GM23338 (cell line): Measurements from ENCODE around the gene ARR3. TPM values are rescaled to one million over a fixed set of nuclear protein-coding genes. Genes with fewer than 3 reads are reported as not detected.

Experiments
- ATAC-seq: fragments of 200-7000 bp; cut with Tn5 transposase; 3 replicates; pipeline ENCODE4 v1.9.1; 2020
- DNase-seq: peaks from one replicate; pipeline ENCODE4 v3.0.0-alpha.2; 2015; ENCODE audit warnings: low spot score
- H2AFZ ChIP-seq: fragments of 200-600 bp; sonication (generic); 2 replicates; pipeline ENCODE4 v1.8.0; 2016; ENCODE audit warnings: antibody characterized with exemption, mild to moderate bottlenecking, moderate library complexity
- H3F3A ChIP-seq: fragments of 200-600 bp; sonication (generic); replicated peaks from 2 replicates; pipeline ENCODE4 v1.8.0; 2017; ENCODE audit warnings: antibody characterized with exemption, mixed run types, low read depth
- H3K27ac ChIP-seq: fragments of 200-600 bp; sonication (generic); 2 replicates; pipeline ENCODE4 v1.6.1; 2016; ENCODE audit warnings: low read depth
- H3K27me3 ChIP-seq: fragments of 200-600 bp; sonication (generic); 2 replicates; pipeline ENCODE4 v1.8.0; 2016; ENCODE audit warnings: mild to moderate bottlenecking, mixed run types, moderate library complexity; ENCODE audit not compliant: insufficient read depth
- H3K36me3 ChIP-seq: fragments of 200-600 bp; sonication (generic); 2 replicates; pipeline ENCODE4 v1.8.0; 2016; ENCODE audit warnings: mild to moderate bottlenecking; ENCODE audit not compliant: insufficient read depth
- H3K4me1 ChIP-seq: fragments of 200-600 bp; sonication (generic); 2 replicates; pipeline ENCODE4 v1.8.0; 2016; ENCODE audit warnings: mild to moderate bottlenecking, moderate library complexity; ENCODE audit not compliant: insufficient read depth
- H3K4me2 ChIP-seq: fragments of 200-600 bp; sonication (generic); 2 replicates; pipeline ENCODE4 v1.7.1; 2017; ENCODE audit warnings: mixed run types
- H3K4me3 ChIP-seq: fragments of 200-600 bp; sonication (generic); 2 replicates; pipeline ENCODE4 v1.6.1; 2016; ENCODE audit warnings: mixed run types
- H3K79me2 ChIP-seq: fragments of 200-600 bp; sonication (generic); replicated peaks from 2 replicates; pipeline ENCODE4 v1.8.0; 2017; ENCODE audit warnings: mild to moderate bottlenecking; ENCODE audit not compliant: insufficient read depth
- H3K9me2 ChIP-seq: fragments of 200-600 bp; sonication (generic); 2 replicates; pipeline ENCODE4 v1.8.0; 2017; ENCODE audit not compliant: insufficient read depth
- H4K20me1 ChIP-seq: fragments of 200-600 bp; sonication (generic); replicated peaks from 2 replicates; pipeline ENCODE4 v1.8.0; 2017; ENCODE audit warnings: mild to moderate bottlenecking; ENCODE audit not compliant: insufficient read depth
- H3K27ac Mint-ChIP-seq: 2 replicates; pipeline ENCODE4 v1.8.0; 2020; ENCODE audit warnings: inconsistent platforms, mild to moderate bottlenecking, moderate library complexity, mixed read lengths
- H3K27me3 Mint-ChIP-seq: 3 replicates; pipeline ENCODE4 v1.8.0; 2022; ENCODE audit warnings: low read depth, mild to moderate bottlenecking, moderate library complexity, mixed read lengths, inconsistent platforms; ENCODE audit not compliant: insufficient read depth, poor library complexity
- H3K36me3 Mint-ChIP-seq: 3 replicates; pipeline ENCODE4 v1.8.0; 2021; ENCODE audit warnings: low read depth, mild to moderate bottlenecking, inconsistent platforms, moderate library complexity, mixed read lengths
- H3K4me1 Mint-ChIP-seq: 3 replicates; pipeline ENCODE4 v1.8.0; 2020; ENCODE audit warnings: mild to moderate bottlenecking, inconsistent platforms, mixed read lengths
- H3K4me3 Mint-ChIP-seq: 3 replicates; pipeline ENCODE4 v1.8.0; 2021; ENCODE audit warnings: moderate library complexity, mild to moderate bottlenecking, inconsistent platforms, mixed read lengths
- H3K9me3 Mint-ChIP-seq: 3 replicates; pipeline ENCODE4 v1.8.0; 2020; ENCODE audit warnings: moderate library complexity, mild to moderate bottlenecking, inconsistent platforms, mixed read lengths
- CTCF ChIP-seq, 2 experiments: fragments of 200-600 bp in 1 of 2; sonication (generic) in 1 of 2; conservative IDR thresholded peaks; 2 replicates each; pipeline versions ENCODE4 v1.5.1 to v1.6.1; 2016 to 2017; ENCODE audit warnings: antibody characterized with exemption in 2 of 2, low read depth in 2 of 2, mild to moderate bottlenecking in 2 of 2, moderate library complexity in 1 of 2
- EZH2phosphoT487 ChIP-seq: fragments of 200-600 bp; sonication (generic); IDR thresholded peaks from one replicate; pipeline ENCODE4 v1.8.1; 2018; ENCODE audit warnings: antibody characterized with exemption; ENCODE audit not compliant: unreplicated experiment
- JUNB ChIP-seq: IDR thresholded peaks from one replicate; pipeline ENCODE4 v1.6.1; 2016; ENCODE audit warnings: antibody characterized with exemption; ENCODE audit not compliant: unreplicated experiment
- POLR2AphosphoS5 ChIP-seq: IDR thresholded peaks from 2 replicates; pipeline ENCODE4 v1.6.1; 2016; ENCODE audit warnings: antibody characterized with exemption, low read depth
- REST ChIP-seq: IDR thresholded peaks from one replicate; pipeline ENCODE4 v1.6.1; 2018; ENCODE audit warnings: antibody characterized with exemption; ENCODE audit not compliant: unreplicated experiment
- STAT1 ChIP-seq: IDR thresholded peaks from one replicate; pipeline ENCODE4 v1.6.1; 2016; ENCODE audit warnings: antibody characterized with exemption; ENCODE audit not compliant: unreplicated experiment
- ZNF331 ChIP-seq: fragments of 250-450 bp; sonication (Bioruptor Pico); IDR thresholded peaks from 2 replicates; pipeline ENCODE4 v1.5.0; 2020; ENCODE audit warnings: low read depth, mild to moderate bottlenecking, moderate library complexity
- polyA plus RNA-seq: library from polyadenylated mRNA; unstranded; fragments of >200 nt; fragmentation: Nextera tagmentation; extraction: Ambion mirVana; gene quantifications from 2 replicates; pipeline ENCODE4 v1.2.1, GENCODE V29; 2016
- total RNA-seq: library from RNA; depleted of rRNA; stranded (reverse); fragments of >200 nt; shearing (Covaris generic); gene quantifications from 2 replicates; pipeline ENCODE4 v1.2.3, GENCODE V29; 2014
- TF ChIP-seq, protein P1 (sequence below): fragments of 250-450 bp; sonication (Bioruptor Pico); IDR thresholded peaks from 2 replicates; pipeline ENCODE4 v1.5.0; 2020; ENCODE audit warnings: mild to moderate bottlenecking, moderate library complexity

The ARR3 gene
- total and polyA plus RNA-seq, 2 experiments from 2014 or later: not detected

DNA sequence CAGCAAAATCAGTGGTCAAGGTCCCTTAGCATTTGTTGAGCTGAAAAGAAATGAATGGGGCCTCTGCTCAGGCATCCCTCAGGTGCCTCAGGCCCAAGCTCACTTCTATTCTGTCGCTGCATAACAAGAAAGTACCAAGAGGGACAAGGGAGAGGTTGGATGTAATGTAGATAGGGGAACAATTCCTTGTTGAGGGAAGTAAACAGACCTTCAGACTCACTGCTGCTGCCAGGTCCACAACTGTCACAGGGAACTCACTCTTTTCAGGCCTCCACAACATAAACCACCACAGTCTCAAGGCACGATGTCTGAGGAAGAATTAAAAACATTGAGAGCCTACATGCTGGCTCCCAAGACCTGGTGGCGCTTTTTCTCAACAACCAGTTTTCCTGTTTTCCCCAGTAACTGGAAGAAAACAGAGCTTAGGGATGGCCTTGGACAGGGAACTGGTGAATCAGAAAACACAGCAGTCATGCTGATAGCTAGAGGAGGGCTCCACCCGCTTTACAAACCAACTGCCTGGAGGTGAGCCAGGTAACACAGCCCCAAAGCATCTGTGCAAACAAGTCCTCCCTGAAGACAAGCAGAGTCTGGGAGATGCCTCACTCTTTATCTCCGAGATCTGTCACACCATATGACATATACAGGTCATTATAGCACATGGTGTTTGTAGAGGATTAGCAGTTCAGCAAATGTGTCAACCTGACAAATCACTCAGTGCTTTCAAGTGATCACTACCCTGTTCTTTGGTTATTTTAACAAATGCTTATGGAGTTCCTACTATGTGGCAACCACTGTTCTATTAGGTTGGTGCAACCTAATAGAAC, 48.0 kb upstream of the ARR3 start:
- no peak for TF ChIP-seq JUNB
- no peak for TF ChIP-seq CTCF (conservative IDR thresholded peaks at IDR 0.05; ENCODE audit: low read depth in 2 of 2)
- TF ChIP-seq, protein P1, sequence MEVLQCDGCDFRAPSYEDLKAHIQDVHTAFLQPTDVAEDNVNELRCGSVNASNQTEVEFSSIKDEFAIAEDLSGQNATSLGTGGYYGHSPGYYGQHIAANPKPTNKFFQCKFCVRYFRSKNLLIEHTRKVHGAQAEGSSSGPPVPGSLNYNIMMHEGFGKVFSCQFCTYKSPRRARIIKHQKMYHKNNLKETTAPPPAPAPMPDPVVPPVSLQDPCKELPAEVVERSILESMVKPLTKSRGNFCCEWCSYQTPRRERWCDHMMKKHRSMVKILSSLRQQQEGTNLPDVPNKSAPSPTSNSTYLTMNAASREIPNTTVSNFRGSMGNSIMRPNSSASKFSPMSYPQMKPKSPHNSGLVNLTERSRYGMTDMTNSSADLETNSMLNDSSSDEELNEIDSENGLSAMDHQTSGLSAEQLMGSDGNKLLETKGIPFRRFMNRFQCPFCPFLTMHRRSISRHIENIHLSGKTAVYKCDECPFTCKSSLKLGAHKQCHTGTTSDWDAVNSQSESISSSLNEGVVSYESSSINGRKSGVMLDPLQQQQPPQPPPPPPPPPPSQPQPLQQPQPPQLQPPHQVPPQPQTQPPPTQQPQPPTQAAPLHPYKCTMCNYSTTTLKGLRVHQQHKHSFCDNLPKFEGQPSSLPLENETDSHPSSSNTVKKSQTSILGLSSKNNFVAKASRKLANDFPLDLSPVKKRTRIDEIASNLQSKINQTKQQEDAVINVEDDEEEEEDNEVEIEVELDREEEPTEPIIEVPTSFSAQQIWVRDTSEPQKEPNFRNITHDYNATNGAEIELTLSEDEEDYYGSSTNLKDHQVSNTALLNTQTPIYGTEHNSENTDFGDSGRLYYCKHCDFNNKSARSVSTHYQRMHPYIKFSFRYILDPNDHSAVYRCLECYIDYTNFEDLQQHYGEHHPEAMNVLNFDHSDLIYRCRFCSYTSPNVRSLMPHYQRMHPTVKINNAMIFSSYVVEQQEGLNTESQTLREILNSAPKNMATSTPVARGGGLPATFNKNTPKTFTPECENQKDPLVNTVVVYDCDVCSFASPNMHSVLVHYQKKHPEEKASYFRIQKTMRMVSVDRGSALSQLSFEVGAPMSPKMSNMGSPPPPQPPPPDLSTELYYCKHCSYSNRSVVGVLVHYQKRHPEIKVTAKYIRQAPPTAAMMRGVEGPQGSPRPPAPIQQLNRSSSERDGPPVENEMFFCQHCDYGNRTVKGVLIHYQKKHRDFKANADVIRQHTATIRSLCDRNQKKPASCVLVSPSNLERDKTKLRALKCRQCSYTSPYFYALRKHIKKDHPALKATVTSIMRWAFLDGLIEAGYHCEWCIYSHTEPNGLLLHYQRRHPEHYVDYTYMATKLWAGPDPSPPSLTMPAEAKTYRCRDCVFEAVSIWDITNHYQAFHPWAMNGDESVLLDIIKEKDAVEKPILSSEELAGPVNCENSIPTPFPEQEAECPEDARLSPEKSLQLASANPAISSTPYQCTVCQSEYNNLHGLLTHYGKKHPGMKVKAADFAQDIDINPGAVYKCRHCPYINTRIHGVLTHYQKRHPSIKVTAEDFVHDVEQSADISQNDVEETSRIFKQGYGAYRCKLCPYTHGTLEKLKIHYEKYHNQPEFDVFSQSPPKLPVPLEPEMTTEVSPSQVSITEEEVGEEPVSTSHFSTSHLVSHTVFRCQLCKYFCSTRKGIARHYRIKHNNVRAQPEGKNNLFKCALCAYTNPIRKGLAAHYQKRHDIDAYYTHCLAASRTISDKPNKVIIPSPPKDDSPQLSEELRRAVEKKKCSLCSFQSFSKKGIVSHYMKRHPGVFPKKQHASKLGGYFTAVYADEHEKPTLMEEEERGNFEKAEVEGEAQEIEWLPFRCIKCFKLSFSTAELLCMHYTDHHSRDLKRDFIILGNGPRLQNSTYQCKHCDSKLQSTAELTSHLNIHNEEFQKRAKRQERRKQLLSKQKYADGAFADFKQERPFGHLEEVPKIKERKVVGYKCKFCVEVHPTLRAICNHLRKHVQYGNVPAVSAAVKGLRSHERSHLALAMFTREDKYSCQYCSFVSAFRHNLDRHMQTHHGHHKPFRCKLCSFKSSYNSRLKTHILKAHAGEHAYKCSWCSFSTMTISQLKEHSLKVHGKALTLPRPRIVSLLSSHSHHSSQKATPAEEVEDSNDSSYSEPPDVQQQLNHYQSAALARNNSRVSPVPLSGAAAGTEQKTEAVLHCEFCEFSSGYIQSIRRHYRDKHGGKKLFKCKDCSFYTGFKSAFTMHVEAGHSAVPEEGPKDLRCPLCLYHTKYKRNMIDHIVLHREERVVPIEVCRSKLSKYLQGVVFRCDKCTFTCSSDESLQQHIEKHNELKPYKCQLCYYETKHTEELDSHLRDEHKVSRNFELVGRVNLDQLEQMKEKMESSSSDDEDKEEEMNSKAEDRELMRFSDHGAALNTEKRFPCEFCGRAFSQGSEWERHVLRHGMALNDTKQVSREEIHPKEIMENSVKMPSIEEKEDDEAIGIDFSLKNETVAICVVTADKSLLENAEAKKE (CRISPR knock-in tag): no peak
- no peak for TF ChIP-seq REST
- TF ChIP-seq POLR2AphosphoS5: no peak
- TF ChIP-seq ZNF331 (CRISPR knock-in tag): no peak
- no peak for TF ChIP-seq EZH2phosphoT487
- TF ChIP-seq STAT1: no peak
- H3K79me2 ChIP-seq: no peaks in the 10 kb centered on the region
- Mint-ChIP-seq H3K4me3 (no peak overlapping the region), H3K9me3 (peaks cover 13% of the 10 kb centered on the region), H3K4me1 (no peaks in the 10 kb centered on the region), H3K27me3 (peaks cover 3% of the 10 kb centered on the region), H3K36me3 (peaks cover 6% of the 10 kb centered on the region; the same call in 1 of the 3 replicates), H3K27ac (no peak overlapping the region)
- no peak overlapping the region for H3K27ac ChIP-seq
- no peaks in the 10 kb centered on the region for H3K27me3 ChIP-seq
- H4K20me1 ChIP-seq: no peaks in the 10 kb centered on the region
- no peaks in the 10 kb centered on the region for H3F3A ChIP-seq
- no peak for DNase-seq
- H2AFZ ChIP-seq: no peak overlapping the region
- H3K4me2 ChIP-seq: no peak overlapping the region
- no peaks in the 10 kb centered on the region for H3K4me1 ChIP-seq
- no peaks in the 10 kb centered on the region for H3K9me2 ChIP-seq
- ATAC-seq: no peak
- H3K4me3 ChIP-seq: no peak overlapping the region
- no peaks in the 10 kb centered on the region for H3K36me3 ChIP-seq
